K562 (cell line): ENCODE data around the gene SLC25A5. TPM values are rescaled to one million over a fixed set of nuclear protein-coding genes. Genes with fewer than 3 reads are reported as not detected.

Experiments used
- CBX5 ChIP-seq: IDR thresholded peaks from 2 replicates; pipeline ENCODE4 v1.6.1; 2014; ENCODE audit warnings: low read depth, borderline replicate concordance
- ELF4 ChIP-seq: fragments of 450-650 bp; formaldehyde crosslinking; IDR thresholded peaks from 2 replicates; pipeline ENCODE4 v1.4.0; 2022; ENCODE audit warnings: missing genetic modification characterization
- GATA2 ChIP-seq: sonication (generic); formaldehyde crosslinking; IDR thresholded peaks from 2 replicates; pipeline ENCODE4 v1.4.0; 2020; ENCODE audit warnings: mild to moderate bottlenecking, missing genetic modification reagents
- MGA ChIP-seq: fragments of 450-650 bp; IDR thresholded peaks from 2 replicates; pipeline ENCODE4 v1.6.1; 2016; ENCODE audit warnings: mild to moderate bottlenecking, moderate library complexity
- SIRT6 ChIP-seq: IDR thresholded peaks from one replicate; pipeline ENCODE4 v1.6.1; 2012; ENCODE audit warnings: low read depth, mild to moderate bottlenecking, control low read depth, inconsistent platforms, low read length, moderate library complexity
- TAF15 ChIP-seq: fragments of 200-400 bp; formaldehyde crosslinking; IDR thresholded peaks from 2 replicates; pipeline ENCODE4 v1.6.1; 2017; ENCODE audit warnings: mild to moderate bottlenecking, low read depth, low read length, moderate library complexity
- TAF9B ChIP-seq: fragments of 450-650 bp; IDR thresholded peaks from 2 replicates; pipeline ENCODE4 v1.6.1; 2018; ENCODE audit warnings: mild to moderate bottlenecking; ENCODE audit not compliant: partially characterized antibody
- USF2 ChIP-seq: sonication (generic); formaldehyde crosslinking; IDR thresholded peaks from 2 replicates; pipeline ENCODE4 v1.5.0; 2020; ENCODE audit warnings: missing genetic modification reagents
- ZHX1 ChIP-seq: fragments of 150-350 bp; conservative IDR thresholded peaks from 2 replicates; pipeline ENCODE4 v1.6.1; 2014; ENCODE audit warnings: low read length
- ZNF764 ChIP-seq: fragments of 250-450 bp; sonication (Bioruptor Pico); IDR thresholded peaks from 2 replicates; pipeline ENCODE4 v1.4.0; 2020; ENCODE audit warnings: low read depth, mild to moderate bottlenecking, moderate library complexity
- polyA plus RNA-seq, 8 experiments: library from polyadenylated mRNA; depleted of rRNA in 4 of 8; stranded (reverse) in 5 of 8; unstranded in 3 of 8; fragments of >200 nt; fragmentation: Nextera tagmentation in 2 of 8; fragmentation: Illumina TruSeq in 1 of 8; extraction: Ambion mirVana in 2 of 8; extraction: Trizol in 1 of 8; gene quantifications; 2 replicates each; pipeline versions ENCODE4 v1.2.1 to v1.2.3, GENCODE V29; 2011 to 2014; ENCODE audit warnings: inconsistent platforms in 1 of 8, missing spikeins in 1 of 8
- total RNA-seq, 7 experiments: library from RNA; depleted of rRNA in 6 of 7; stranded (reverse); fragments of >200 nt in 6 of 7; fragmentation: Illumina TruSeq in 2 of 7; extraction: Trizol in 2 of 7; gene quantifications; 2 replicates each; pipeline versions ENCODE4 v1.2.1 to v1.2.3, GENCODE V29; 2011 to 2021; ENCODE audit warnings: low replicate concordance in 1 of 7

The SLC25A5 gene
- total and polyA plus RNA-seq, 9 of the 15 experiments (the other 6 are each of a cell fraction or from before 2014, with no cell fraction given) = 470 to 5,247 (median 596) TPM

GRCh38 chrX:119467842-119468550 is at the start of gene SLC25A5 (continued):
- TF ChIP-seq MGA = peak; percentile 70
- TF ChIP-seq ELF4 (CRISPR knock-in tag) = no peak
- TF ChIP-seq ZNF764 (CRISPR knock-in tag) = no peak
- no peak for TF ChIP-seq CBX5
- TF ChIP-seq USF2 (CRISPR knock-in tag) = peak; percentile 64; the same call in 1 of the 2 replicates
- TF ChIP-seq TAF15 = no peak
- TF ChIP-seq TAF9B = no peak
- TF ChIP-seq SIRT6 = no peak
- no peak for TF ChIP-seq GATA2 (CRISPR knock-in tag)
- no peak for TF ChIP-seq ZHX1
